HL-60 (cell line): ENCODE measurements around the gene ARID2.

Experiments
- DNase-seq, 2 experiments: peaks; one replicate each; pipeline ENCODE4 v3.0.0-alpha.2; 2010 to 2020; ENCODE audit warnings: low read depth in 1 of 2, low spot score in 1 of 2
- H3K27ac ChIP-seq: fragments of 250-450 bp; sonication (Bioruptor Pico); replicated peaks from 2 replicates; pipeline ENCODE4 v1.5.1; 2020; ENCODE audit warnings: mild to moderate bottlenecking, moderate library complexity
- H3K27me3 ChIP-seq: fragments of 250-450 bp; sonication (Bioruptor Pico); 2 replicates; pipeline ENCODE4 v1.5.1; 2021; ENCODE audit warnings: mild to moderate bottlenecking, moderate library complexity; ENCODE audit not compliant: insufficient read depth, poor library complexity, severe bottlenecking
- H3K4me3 ChIP-seq: replicated peaks from 2 replicates; pipeline ENCODE4 v1.5.1; 2011; ENCODE audit warnings: mild to moderate bottlenecking, control low read depth, low read length; ENCODE audit not compliant: insufficient read depth
- GABPA ChIP-seq: IDR thresholded peaks from 2 replicates; pipeline ENCODE4 v1.6.1; 2012; ENCODE audit warnings: low read depth
- POLR2AphosphoS5 ChIP-seq: IDR thresholded peaks from 2 replicates; pipeline ENCODE4 v1.6.1; 2012; ENCODE audit warnings: low read depth
- SPI1 ChIP-seq: IDR thresholded peaks from 2 replicates; pipeline ENCODE4 v1.6.1; 2012; ENCODE audit warnings: low read depth, mild to moderate bottlenecking, borderline replicate concordance
- TF ChIP-seq, protein P1 (sequence below): IDR thresholded peaks from one replicate; pipeline ENCODE4 v1.5.1; 2011; ENCODE audit warnings: low read length, control low read depth, inconsistent platforms; ENCODE audit not compliant: insufficient read depth
- TF ChIP-seq, protein P2 (sequence below): IDR thresholded peaks from 2 replicates; pipeline ENCODE4 v1.6.1; 2012; ENCODE audit warnings: low read depth; ENCODE audit not compliant: insufficient replicate concordance

ARID2 gene

DNA sequence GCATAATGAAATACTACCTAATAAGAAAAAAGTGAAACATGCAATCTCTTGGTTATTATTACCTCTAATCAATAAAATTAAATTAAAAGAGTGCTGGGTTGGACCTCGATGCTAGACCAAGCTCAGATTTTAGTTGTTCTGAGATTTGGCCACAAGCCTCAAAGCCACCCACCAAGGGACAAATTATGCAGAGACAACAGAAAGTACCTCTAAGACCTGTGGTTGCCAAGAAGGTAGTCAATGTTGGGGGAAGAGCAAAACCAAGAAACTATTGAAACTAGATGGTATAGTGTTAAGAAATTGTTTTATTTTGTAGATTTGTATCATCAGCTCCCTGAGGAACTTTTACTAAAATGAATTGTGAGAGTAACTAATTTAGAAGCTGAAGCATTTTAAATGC is 43.8 kb upstream of the ARID2 start:
- no peak for DNase-seq
- TF ChIP-seq SPI1, result no peak
- TF ChIP-seq, protein P1, sequence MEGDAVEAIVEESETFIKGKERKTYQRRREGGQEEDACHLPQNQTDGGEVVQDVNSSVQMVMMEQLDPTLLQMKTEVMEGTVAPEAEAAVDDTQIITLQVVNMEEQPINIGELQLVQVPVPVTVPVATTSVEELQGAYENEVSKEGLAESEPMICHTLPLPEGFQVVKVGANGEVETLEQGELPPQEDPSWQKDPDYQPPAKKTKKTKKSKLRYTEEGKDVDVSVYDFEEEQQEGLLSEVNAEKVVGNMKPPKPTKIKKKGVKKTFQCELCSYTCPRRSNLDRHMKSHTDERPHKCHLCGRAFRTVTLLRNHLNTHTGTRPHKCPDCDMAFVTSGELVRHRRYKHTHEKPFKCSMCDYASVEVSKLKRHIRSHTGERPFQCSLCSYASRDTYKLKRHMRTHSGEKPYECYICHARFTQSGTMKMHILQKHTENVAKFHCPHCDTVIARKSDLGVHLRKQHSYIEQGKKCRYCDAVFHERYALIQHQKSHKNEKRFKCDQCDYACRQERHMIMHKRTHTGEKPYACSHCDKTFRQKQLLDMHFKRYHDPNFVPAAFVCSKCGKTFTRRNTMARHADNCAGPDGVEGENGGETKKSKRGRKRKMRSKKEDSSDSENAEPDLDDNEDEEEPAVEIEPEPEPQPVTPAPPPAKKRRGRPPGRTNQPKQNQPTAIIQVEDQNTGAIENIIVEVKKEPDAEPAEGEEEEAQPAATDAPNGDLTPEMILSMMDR, result no peak
- no peak for TF ChIP-seq POLR2AphosphoS5
- TF ChIP-seq, protein P2, sequence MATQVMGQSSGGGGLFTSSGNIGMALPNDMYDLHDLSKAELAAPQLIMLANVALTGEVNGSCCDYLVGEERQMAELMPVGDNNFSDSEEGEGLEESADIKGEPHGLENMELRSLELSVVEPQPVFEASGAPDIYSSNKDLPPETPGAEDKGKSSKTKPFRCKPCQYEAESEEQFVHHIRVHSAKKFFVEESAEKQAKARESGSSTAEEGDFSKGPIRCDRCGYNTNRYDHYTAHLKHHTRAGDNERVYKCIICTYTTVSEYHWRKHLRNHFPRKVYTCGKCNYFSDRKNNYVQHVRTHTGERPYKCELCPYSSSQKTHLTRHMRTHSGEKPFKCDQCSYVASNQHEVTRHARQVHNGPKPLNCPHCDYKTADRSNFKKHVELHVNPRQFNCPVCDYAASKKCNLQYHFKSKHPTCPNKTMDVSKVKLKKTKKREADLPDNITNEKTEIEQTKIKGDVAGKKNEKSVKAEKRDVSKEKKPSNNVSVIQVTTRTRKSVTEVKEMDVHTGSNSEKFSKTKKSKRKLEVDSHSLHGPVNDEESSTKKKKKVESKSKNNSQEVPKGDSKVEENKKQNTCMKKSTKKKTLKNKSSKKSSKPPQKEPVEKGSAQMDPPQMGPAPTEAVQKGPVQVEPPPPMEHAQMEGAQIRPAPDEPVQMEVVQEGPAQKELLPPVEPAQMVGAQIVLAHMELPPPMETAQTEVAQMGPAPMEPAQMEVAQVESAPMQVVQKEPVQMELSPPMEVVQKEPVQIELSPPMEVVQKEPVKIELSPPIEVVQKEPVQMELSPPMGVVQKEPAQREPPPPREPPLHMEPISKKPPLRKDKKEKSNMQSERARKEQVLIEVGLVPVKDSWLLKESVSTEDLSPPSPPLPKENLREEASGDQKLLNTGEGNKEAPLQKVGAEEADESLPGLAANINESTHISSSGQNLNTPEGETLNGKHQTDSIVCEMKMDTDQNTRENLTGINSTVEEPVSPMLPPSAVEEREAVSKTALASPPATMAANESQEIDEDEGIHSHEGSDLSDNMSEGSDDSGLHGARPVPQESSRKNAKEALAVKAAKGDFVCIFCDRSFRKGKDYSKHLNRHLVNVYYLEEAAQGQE, result no peak
- no peak for TF ChIP-seq GABPA
- Histone ChIP-seq H3K27ac (no peak overlapping the region), H3K4me3 (no peak overlapping the region), H3K27me3 (no peaks in the 10 kb centered on the region)

DNA sequence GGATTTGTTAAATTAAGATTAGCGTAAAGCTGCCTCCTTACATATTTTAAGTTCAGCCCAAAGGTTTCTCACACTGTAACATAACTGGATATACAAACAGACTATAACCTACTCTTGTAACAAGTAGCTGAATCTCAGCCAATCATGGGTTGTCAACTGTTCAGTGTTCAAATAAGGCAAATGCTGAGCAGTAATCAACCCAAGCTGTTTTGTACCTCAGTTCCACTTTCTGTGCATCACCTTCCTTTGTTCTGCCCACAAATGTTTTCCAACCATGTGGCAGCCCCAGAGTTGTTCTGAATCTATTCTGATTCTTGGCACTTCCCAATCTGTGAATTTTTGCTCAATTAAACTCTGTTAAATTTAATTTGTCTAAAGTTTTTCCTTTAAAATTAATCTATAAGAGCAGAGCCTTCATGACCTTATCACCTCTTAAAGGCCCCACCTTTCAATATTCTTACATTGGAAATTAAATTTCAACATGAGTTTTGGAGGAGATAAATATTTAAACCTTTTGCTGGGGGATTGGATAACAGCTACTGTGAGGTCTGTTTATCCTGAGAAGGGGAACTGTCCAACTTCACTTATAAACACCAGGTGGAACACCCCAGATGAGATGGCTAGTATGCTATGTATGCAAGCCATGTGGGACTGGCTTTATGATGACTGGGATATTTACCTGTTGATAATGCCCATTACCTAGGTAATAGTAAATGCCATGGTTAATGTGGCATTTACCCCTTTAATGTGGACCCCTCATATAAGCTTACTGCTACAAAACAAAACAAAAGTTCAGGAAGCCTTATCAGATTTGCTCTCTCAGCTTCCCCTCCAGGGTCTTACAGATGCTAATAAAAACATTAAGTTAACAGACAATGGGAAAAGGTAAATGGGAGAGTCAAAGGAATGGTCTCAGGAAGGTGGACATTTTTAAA is 42.2 kb upstream of the ARID2 start:
- TF ChIP-seq POLR2AphosphoS5 (no peak), SPI1 (no peak), GABPA (no peak)
- TF ChIP-seq, protein P1, result no peak
- TF ChIP-seq, protein P2, result peak; percentile 70
- Histone ChIP-seq H3K27me3 (no peaks in the 10 kb centered on the region), H3K4me3 (no peak overlapping the region), H3K27ac (no peak overlapping the region)
- DNase-seq, result no peak

DNA sequence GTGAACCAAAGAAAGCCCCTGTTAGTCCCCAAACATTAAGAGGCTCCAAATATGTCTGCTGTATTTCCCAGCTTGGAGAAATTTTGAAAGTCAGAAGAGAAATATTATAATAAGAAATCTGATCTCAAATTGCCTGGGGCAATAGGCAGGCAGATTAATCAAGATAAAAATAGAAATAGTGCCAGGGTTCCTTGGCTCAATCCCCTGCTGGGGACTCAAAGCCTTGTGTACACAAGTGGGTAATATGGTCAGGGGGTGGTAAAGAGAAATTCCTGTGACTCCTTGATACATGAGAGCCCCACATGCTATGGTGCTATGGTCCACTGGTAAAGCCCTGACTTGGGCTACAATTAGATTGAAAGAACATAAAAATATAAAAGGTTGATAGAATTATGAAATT is 41.3 kb upstream of the ARID2 start:
- H3K4me3 ChIP-seq, result no peak overlapping the region
- no peak for DNase-seq
- H3K27me3 ChIP-seq, result no peaks in the 10 kb centered on the region
- no peak overlapping the region for H3K27ac ChIP-seq
- TF ChIP-seq, protein P2, result no peak
- no peak for TF ChIP-seq GABPA
- TF ChIP-seq SPI1, result no peak
- TF ChIP-seq, protein P1, result no peak
- TF ChIP-seq POLR2AphosphoS5, result no peak
